DND-41 (cell line): ENCODE measurements around the gene EFEMP2.

Source experiments
- CTCF ChIP-seq: IDR thresholded peaks from 2 replicates; pipeline ENCODE4 v1.5.1; 2012; ENCODE audit warnings: borderline replicate concordance, low read length, moderate library complexity, mild to moderate bottlenecking; ENCODE audit not compliant: poor library complexity, severe bottlenecking; ENCODE audit errors: extremely low read depth
- EZH2 ChIP-seq: IDR thresholded peaks from 3 replicates; pipeline ENCODE4 v1.6.1; 2012; ENCODE audit warnings: borderline replicate concordance, low read depth, mild to moderate bottlenecking, moderate library complexity, low read length, inconsistent platforms; ENCODE audit not compliant: severe bottlenecking

DNA sequence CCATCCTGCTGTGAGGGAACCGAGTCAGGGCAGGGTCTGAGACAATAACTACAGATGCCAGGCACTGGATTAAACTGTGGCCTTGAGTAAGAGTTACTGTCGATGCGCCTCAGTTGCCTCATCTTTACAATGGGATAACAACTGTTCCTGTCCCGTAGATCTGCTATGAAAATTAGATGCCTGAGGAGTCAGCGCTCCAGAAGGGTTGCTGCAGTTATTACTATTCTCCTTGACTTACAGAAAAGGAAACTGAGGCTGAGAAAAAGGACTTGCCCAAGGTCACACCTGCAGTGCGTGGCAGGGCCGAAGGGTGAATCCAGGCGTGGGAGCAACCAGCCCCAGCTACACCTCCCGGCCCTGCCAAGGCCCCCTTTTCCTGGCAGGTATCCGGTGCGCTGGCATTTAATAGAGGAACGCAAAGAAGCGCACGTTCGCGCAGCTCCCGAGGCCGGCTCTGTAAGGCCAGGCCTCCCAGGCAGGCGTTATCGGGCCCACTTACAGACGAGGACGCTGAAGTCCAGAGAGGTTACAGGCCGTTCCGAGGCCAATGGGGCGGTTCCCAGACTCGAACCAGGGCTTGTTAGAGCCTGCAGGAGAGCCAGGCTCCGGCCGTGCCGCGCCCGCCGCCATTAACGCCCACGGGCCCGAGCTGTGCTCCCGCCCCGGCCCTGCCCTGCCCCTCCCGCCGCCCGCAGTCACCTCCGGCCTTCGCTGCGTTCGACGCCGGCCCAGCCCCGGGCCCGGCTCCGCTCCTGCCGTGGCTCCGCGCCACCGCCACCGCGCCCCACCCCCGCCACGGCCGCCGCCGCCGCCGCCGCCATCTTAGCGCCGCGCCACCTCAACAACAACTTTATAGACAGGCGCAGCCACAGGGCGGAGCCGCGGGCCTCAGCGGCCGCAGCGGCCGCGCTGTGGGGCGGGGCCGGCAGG, 45.9 kb upstream of the EFEMP2 start, which contains the start of gene C11orf68:
- TF ChIP-seq CTCF, result no peak
- no peak for TF ChIP-seq EZH2
